DMS114 treated with DMSO at 0.1 percent for 48 hours (cell line): ENCODE measurements around the gene ZNF516.

Experiments
- DNase-seq: peaks from one replicate; lab custom pipeline; 2025; ENCODE audit not compliant: unreplicated experiment; lab: John Stamatoyannopoulos, UW

The ZNF516 gene

GRCh38 chr18:76348267-76349066 is 146.6 kb downstream of the ZNF516 start:
- DNase-seq: no peak

GRCh38 chr18:76347341-76347740 is 147.7 kb downstream of the ZNF516 start:
- no peak for DNase-seq

DNA sequence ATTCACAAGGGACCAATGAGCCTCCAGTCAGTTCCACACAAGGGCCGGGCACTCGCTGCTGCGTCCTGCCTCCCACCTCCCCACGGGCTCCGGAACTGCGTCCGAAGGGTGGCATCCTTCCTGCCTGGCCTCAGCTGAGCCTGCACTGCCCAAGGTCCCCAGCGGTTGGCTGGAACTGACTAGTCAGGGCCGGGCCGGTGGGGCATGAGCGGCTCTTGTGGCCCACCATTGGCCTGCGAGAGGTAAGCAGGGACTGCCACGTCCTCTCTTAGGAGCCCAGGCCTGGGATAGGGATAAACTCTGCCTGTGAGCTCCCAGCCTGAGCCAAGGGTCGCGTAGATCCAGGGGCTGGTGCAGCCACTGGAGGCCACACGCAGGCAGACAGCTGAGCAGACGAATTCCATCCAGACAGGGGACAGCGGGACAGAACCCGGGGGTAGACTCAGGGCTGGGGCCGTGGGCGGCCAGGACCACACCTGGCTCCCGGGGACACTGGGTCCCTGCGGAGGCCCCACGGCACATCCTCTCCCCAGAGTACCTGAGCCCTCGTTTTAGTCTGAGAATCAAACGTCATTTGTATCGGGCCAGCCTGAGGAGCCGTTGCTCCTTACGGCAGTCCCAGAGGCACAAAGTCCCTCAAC is 148.4 kb downstream of the ZNF516 start:
- DNase-seq: no peak

- no peak for DNase-seq
Measured at GRCh38 chr18:76345901-76346300, 149.1 kb downstream of the ZNF516 start.

DNA sequence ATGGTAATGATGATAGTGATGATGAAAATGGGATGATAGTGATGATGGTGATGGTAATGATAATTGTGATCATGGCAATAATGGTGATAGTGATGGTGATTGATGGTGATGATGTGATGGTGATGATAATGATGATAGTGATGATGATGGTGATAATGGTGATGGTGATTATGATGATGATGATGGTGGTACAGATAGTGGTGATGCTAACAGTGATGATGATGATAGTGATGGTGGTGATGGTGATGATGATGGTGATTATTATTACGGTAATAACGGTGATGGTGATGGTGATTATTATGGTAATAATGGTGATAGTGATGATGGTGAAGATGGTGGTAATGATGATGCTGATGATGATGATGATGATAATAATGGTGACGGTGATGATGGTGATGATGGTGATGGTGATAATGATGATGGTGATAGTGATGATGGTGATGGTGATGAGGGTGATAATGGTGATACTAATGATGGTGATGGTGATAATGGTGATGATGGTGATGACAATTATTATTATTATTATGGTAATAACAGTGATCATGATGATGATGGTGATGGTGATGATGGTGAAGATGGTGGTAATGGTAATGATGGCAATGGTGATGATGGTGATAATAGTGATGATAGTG is 151.0 kb downstream of the ZNF516 start:
- no peak for DNase-seq

- DNase-seq: no peak
Measured at GRCh38 chr18:76340410-76340809, 154.6 kb downstream of the ZNF516 start.

DNA sequence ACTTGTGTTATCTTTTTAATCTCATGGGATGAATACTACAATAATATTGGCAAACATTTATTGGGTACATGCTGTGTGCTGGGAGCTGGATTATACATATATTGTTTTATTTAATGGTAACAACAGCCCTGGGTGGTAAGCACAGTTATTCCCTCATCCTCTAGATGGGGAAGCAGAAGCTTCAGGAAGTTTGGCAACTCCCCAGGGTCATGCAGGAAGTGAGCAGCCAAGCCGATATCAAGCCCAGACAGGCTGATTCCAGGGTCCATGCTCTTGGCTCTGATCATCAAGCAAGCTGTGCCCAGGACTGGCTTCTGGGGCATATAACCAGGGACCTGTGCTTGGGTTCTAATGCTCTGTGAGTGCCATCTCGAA is 155.8 kb downstream of the ZNF516 start:
- DNase-seq: no peak

GRCh38 chr18:76338619-76339245 is 156.3 kb downstream of the ZNF516 start:
- no peak for DNase-seq

- no peak for DNase-seq
Measured at GRCh38 chr18:76338088-76338487, 157.0 kb downstream of the ZNF516 start.

- no peak for DNase-seq
Measured at GRCh38 chr18:76335859-76336640, 159.0 kb downstream of the ZNF516 start.

- no peak for DNase-seq
Measured at GRCh38 chr18:76328140-76328539, 166.9 kb downstream of the ZNF516 start.

DNA sequence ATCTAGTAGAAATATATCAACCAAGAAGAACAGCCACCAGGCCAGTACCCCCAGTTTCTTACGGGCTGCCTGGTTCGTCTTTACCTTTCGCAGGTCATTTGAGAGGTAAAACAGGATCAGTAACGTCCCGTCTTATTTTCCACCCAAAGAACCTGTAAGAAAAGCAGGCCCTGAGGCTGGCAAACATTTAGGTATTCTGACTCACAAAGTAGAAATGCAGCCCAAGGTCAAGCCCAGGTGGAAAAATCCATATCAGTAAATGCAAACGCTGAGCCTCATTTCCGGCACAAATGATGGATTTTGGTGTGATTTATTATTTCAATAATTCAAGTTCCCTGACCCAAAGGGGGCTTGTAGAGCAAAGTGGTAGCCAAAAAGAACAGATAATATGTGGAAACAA is 171.2 kb downstream of the ZNF516 start:
- DNase-seq: no peak

GRCh38 chr18:76322686-76323085 is 172.4 kb downstream of the ZNF516 start:
- DNase-seq: no peak

- DNase-seq: no peak
Measured at GRCh38 chr18:76319366-76319765, 175.7 kb downstream of the ZNF516 start.

DNA sequence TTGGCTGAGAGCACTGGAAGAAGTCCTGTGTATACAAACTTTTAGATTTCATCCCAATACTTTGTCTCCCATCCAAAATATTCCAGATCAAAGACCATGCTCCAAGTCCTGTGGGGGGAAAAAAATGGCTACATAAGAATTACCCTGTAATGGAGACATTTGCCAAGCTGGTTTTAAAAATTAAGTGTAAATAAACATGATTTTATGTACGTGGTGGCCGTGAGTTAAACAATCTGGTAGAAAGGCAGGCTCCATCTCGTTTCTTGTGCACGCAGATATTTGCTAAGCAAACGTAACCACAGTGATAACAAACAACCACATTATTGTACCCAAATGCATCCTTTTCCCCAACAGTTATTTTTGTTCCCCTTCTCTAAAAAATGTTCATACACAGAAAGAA is 176.4 kb downstream of the ZNF516 start:
- no peak for DNase-seq

GRCh38 chr18:76317136-76317535 is 177.9 kb downstream of the ZNF516 start:
- no peak for DNase-seq

DNA sequence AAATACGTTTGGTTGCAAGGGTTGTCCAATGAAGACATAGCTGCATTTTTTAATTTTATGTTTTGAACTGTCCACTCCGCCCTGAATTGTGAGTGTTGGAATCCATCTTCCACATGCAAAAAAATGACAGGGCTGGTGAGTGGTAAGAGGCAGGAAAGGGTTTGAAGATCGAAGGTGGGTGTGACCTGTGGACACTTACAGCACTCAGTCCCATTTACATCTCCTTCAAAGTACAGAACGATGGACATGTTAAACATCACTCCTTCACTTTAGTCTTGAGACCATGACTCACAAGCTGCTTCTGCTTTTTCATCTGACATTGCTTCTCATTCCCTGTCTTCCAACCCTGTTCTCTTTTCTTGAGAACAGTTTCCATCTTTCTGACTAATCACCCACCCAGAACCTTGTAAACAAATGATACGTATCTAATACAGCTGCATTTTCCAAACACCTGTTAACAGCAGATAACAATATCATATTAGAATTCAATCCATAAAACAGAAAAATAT is 179.3 kb downstream of the ZNF516 start:
- DNase-seq: no peak

GRCh38 chr18:76314496-76314895 is 180.5 kb downstream of the ZNF516 start:
- DNase-seq: no peak

GRCh38 chr18:76314015-76314414 is 181.0 kb downstream of the ZNF516 start:
- DNase-seq: no peak
